ENCODE results near the gene SLC2A14.
"Not testable (repeated sequence)": the region's sequence is repeated elsewhere in the genome, so short reads cannot be mapped to it uniquely, and the experiment has no call there.

GRCh38 chr12:7848098-7848422, 24.7 kb downstream of the SLC2A14 start:
- not testable (repeated sequence) for TF ChIP-seq POLR2AphosphoS5, CTCF (IDR thresholded peaks at IDR 0.05)
